Measurements from ENCODE around the gene NAALADL2.

Gene NAALADL2

DNA sequence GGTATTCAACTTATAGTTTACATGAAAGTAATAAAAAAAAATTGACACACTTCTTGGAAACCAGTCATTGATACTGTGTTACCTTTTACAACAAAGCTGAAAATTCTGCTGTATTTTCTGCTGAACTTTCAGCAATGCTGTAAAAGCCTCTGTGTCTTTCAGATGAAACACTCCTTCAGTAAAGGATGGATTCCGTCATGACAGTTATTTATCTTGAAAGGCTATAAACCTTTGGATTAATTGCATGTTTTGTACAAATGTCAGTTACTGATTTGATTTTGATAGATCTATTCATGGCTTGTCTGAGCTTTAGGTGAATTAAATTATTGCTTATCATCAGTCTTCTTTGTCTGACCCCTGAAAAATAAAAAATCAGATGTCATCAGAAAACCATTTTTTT lies 355.1 kb downstream of the NAALADL2 start:
- no peak overlapping the region for H3K4me3 Mint-ChIP-seq
- no peaks in the 10 kb centered on the region for H3K36me3 Mint-ChIP-seq (ENCODE audit: low read depth)
- H3K27ac Mint-ChIP-seq: no peak overlapping the region
- no peaks in the 10 kb centered on the region for H3K9me3 Mint-ChIP-seq
- H3K4me1 Mint-ChIP-seq (ENCODE audit: low read depth): no peaks in the 10 kb centered on the region
- H3K27me3 Mint-ChIP-seq (ENCODE audit: low read depth): no peaks in the 10 kb centered on the region
- DNase-seq (ENCODE audit: low spot score): no peak

GRCh38 chr3:175215833-175216232 lies 356.7 kb downstream of the NAALADL2 start:
- Mint-ChIP-seq H3K27me3 (ENCODE audit: low read depth) (no peaks in the 10 kb centered on the region), H3K4me3 (no peak overlapping the region), H3K36me3 (ENCODE audit: low read depth) (no peaks in the 10 kb centered on the region), H3K4me1 (ENCODE audit: low read depth) (no peaks in the 10 kb centered on the region), H3K9me3 (no peaks in the 10 kb centered on the region), H3K27ac (no peak overlapping the region)
- no peak for DNase-seq (ENCODE audit: low spot score)

DNA sequence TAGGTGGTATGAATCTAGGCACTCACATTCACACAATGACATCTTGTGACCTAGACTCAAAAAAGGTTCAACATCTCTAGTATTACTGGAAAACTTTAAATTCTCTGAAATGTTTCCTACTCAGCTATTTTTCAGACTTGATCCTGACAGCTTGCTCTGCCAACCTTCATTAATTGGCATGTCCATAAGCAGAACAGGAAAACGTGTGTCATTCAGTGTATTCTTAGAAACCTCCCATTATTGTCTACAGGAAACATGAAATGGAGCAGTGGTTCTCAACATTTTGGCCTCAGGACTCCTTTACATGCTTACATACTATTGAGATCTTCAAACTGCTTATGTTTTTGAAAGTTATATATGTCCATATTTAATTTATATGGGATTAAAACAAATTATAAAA lies 363.2 kb downstream of the NAALADL2 start:
- no peak overlapping the region for H3K27ac Mint-ChIP-seq
- no peak for DNase-seq (ENCODE audit: low spot score)
- H3K4me1 Mint-ChIP-seq (ENCODE audit: low read depth): no peaks in the 10 kb centered on the region
- no peak overlapping the region for H3K4me3 Mint-ChIP-seq
- no peaks in the 10 kb centered on the region for H3K9me3 Mint-ChIP-seq
- no peaks in the 10 kb centered on the region for H3K27me3 Mint-ChIP-seq (ENCODE audit: low read depth)
- no peaks in the 10 kb centered on the region for H3K36me3 Mint-ChIP-seq (ENCODE audit: low read depth)

DNA sequence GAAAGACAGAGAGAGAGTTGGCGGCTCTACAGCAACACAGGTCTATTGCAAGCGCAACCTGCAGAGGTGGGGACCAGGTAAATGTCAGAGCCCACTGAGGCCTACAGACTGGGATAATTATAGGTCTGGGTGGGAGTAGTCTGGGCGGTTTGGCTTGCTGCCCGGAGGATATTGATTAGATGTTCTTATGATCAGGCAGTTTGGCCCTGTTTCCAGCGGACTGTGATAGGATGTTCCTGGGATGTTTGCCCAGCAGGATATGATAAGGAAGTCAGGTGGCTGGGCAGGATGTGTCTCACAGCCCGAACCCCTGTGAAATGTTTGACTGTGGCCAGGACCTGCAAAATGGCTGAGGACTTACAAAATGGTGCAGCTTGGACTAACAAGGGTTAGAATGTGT lies 364.9 kb downstream of the NAALADL2 start:
- Mint-ChIP-seq H3K27me3 (ENCODE audit: low read depth) (no peaks in the 10 kb centered on the region), H3K36me3 (ENCODE audit: low read depth) (no peaks in the 10 kb centered on the region), H3K4me1 (ENCODE audit: low read depth) (no peaks in the 10 kb centered on the region), H3K4me3 (no peak overlapping the region), H3K9me3 (no peaks in the 10 kb centered on the region), H3K27ac (no peak overlapping the region)
- no peak for DNase-seq (ENCODE audit: low spot score)

GRCh38 chr3:175226444-175226843 lies 367.3 kb downstream of the NAALADL2 start:
- H3K4me3 Mint-ChIP-seq: no peak overlapping the region
- no peak for DNase-seq (ENCODE audit: low spot score)
- H3K4me1 Mint-ChIP-seq (ENCODE audit: low read depth): no peaks in the 10 kb centered on the region
- no peaks in the 10 kb centered on the region for H3K36me3 Mint-ChIP-seq (ENCODE audit: low read depth)
- H3K27me3 Mint-ChIP-seq (ENCODE audit: low read depth): no peaks in the 10 kb centered on the region
- no peak overlapping the region for H3K27ac Mint-ChIP-seq
- H3K9me3 Mint-ChIP-seq: no peaks in the 10 kb centered on the region

DNA sequence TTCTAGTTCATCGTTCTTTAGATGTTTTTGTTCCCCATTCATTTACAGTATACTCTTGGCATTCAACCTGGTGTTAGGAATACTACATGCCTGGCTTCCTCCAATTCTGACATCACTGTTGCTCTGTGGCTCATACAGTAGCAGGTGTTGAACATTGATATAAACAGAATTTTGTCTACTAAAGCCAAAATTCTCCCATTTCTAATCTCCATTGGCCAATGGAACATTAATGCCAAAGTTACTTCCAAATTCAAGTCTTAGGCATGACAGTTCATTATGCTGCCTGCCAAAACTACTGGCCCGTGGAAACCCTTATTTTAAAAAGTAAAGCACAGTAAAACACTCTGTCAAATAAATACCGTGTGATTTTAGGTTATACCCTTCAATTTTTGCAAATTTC lies 368.0 kb downstream of the NAALADL2 start:
- no peak for DNase-seq (ENCODE audit: low spot score)
- Mint-ChIP-seq H3K9me3 (no peaks in the 10 kb centered on the region), H3K4me1 (ENCODE audit: low read depth) (no peaks in the 10 kb centered on the region), H3K27me3 (ENCODE audit: low read depth) (no peaks in the 10 kb centered on the region), H3K36me3 (ENCODE audit: low read depth) (no peaks in the 10 kb centered on the region), H3K27ac (no peak overlapping the region), H3K4me3 (no peak overlapping the region)

DNA sequence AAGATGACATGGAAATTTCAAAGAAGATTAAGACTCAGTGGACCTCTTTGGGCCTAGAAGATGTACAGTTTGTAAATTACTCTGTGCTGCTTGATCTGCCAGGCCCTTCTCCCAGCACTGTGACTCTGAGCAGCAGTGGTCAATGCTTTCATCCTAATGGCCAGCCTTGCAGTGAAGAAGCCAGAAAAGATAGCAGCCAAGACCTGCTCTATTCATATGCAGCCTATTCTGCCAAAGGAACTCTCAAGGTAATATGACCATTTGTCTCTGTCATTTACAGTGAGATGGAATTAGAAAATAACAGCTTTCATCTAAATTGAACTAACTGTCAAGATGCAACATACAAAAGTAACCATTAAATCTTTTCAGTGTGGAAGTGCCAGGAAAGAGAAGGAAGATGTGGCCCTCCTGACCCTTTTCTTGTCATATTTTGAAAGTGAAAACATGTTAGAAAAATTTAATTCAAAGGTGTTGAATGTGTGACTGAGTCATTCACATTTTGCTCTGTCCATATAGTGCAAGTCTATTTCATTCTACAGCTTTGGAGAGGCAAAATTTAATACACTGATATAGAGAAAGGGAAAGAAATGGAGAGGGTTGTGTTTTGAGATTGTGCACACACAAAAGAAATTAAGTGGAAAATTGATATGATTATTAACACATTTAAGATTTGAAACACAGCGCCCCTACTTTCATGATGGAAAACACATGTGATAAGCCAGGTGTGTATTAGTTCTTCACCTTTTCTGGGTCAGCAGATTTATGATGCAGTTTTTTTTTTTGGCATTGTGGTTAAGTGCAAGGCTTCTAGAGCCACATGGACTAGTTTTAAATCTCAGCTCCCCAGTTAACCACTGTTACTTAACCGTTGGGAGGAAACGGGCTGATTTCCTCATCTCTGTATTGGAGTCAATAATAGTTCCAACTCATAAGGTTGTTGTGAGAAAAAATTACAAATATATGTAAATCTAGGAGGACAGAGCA lies 375.1 kb downstream of the NAALADL2 start:
- no peak for DNase-seq (ENCODE audit: low spot score)
- Mint-ChIP-seq H3K27me3 (ENCODE audit: low read depth) (no peaks in the 10 kb centered on the region), H3K36me3 (ENCODE audit: low read depth) (no peaks in the 10 kb centered on the region), H3K27ac (no peak overlapping the region), H3K9me3 (no peaks in the 10 kb centered on the region), H3K4me1 (ENCODE audit: low read depth) (no peaks in the 10 kb centered on the region), H3K4me3 (no peak overlapping the region)

DNA sequence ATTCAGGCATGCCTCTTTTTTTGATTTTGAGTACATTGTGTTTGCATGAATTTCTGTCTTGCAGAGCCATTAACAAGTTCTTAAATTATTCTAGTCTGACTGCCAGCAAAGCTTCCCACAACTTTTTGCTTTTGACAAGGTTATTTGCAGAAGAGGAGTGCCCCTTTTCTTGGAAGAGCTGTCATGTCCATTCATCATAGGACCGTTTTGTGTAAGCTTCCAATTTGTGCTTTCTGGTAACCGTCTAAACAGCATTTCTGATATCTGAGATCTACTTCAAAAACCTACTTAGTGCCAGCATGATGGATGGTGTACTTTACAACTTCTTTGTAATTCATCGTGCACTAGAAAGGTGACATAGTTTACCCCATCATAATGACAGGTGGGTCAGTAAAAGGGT lies 379.7 kb downstream of the NAALADL2 start:
- Mint-ChIP-seq H3K27me3 (ENCODE audit: low read depth) (no peaks in the 10 kb centered on the region), H3K36me3 (ENCODE audit: low read depth) (no peaks in the 10 kb centered on the region), H3K4me1 (ENCODE audit: low read depth) (no peaks in the 10 kb centered on the region), H3K27ac (no peak overlapping the region), H3K4me3 (no peak overlapping the region), H3K9me3 (no peaks in the 10 kb centered on the region)
- no peak for DNase-seq (ENCODE audit: low spot score)

- no peak overlapping the region for H3K4me3 Mint-ChIP-seq
- no peaks in the 10 kb centered on the region for H3K36me3 Mint-ChIP-seq (ENCODE audit: low read depth)
These were observed 381.8 kb downstream of the NAALADL2 start for GRCh38 chr3:175240921-175241320.

GRCh38 chr3:175242243-175242642 lies 383.1 kb downstream of the NAALADL2 start:
- H3K27ac Mint-ChIP-seq: no peak overlapping the region
- no peak overlapping the region for H3K4me3 Mint-ChIP-seq
- no peak for DNase-seq (ENCODE audit: low spot score)
- no peaks in the 10 kb centered on the region for H3K4me1 Mint-ChIP-seq (ENCODE audit: low read depth)
- no peaks in the 10 kb centered on the region for H3K27me3 Mint-ChIP-seq (ENCODE audit: low read depth)
- no peaks in the 10 kb centered on the region for H3K36me3 Mint-ChIP-seq (ENCODE audit: low read depth)
- H3K9me3 Mint-ChIP-seq: no peaks in the 10 kb centered on the region

More at GRCh38 chr3:175240921-175241320, 381.8 kb downstream of the NAALADL2 start:
- Mint-ChIP-seq H3K27ac (no peak overlapping the region), H3K4me1 (ENCODE audit: low read depth) (no peaks in the 10 kb centered on the region), H3K27me3 (ENCODE audit: low read depth) (no peaks in the 10 kb centered on the region), H3K9me3 (no peaks in the 10 kb centered on the region)
- no peak for DNase-seq (ENCODE audit: low spot score)

DNA sequence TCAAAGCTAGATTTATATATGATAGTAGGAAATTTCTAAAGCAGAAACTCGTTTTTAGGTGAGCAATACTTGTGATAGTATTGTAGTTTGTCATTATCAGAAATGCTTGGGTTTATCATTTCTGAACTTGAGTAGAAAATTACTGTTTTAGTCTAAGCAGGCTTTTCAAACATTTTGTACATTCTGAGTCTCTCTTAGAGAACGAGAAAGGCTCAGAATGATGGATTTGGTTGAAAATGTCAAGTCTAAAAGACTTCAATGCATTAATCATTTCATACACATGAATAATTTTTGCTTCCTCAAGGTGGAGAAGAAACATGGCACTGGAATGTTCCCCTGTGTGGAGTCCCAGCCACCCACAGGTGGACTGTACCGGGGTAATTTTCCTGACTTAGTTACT lies 387.1 kb downstream of the NAALADL2 start:
- DNase-seq (ENCODE audit: low spot score): no peak
- no peaks in the 10 kb centered on the region for H3K4me1 Mint-ChIP-seq (ENCODE audit: low read depth)

DNA sequence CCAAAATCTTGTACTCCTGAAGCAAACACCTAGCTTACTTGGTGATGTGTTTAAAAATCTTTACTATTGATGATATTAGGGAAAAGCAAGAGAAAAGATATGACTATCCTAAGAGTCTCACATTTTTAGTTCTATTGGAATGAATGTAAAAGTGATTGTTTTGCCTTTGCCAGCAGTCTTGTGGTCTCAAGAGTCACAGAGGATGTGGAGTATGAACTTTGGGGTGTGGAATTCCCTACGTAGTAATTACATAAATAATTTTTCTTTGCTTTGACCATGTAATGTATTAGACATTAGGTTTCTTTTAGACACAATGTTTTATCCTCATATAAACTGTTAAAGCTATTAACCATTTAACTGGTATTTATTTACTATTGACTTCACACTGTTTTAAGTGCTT lies 387.6 kb downstream of the NAALADL2 start:
- DNase-seq (ENCODE audit: low spot score): no peak
- Mint-ChIP-seq H3K9me3 (no peaks in the 10 kb centered on the region), H3K4me3 (no peak overlapping the region), H3K27me3 (ENCODE audit: low read depth) (no peaks in the 10 kb centered on the region), H3K27ac (no peak overlapping the region), H3K4me1 (ENCODE audit: low read depth) (no peaks in the 10 kb centered on the region), H3K36me3 (ENCODE audit: low read depth) (no peaks in the 10 kb centered on the region)

More for the DNA sequence above, 387.1 kb downstream of the NAALADL2 start:
- Mint-ChIP-seq H3K9me3 (no peaks in the 10 kb centered on the region), H3K27me3 (ENCODE audit: low read depth) (no peaks in the 10 kb centered on the region), H3K36me3 (ENCODE audit: low read depth) (no peaks in the 10 kb centered on the region), H3K4me3 (no peak overlapping the region), H3K27ac (no peak overlapping the region)

DNA sequence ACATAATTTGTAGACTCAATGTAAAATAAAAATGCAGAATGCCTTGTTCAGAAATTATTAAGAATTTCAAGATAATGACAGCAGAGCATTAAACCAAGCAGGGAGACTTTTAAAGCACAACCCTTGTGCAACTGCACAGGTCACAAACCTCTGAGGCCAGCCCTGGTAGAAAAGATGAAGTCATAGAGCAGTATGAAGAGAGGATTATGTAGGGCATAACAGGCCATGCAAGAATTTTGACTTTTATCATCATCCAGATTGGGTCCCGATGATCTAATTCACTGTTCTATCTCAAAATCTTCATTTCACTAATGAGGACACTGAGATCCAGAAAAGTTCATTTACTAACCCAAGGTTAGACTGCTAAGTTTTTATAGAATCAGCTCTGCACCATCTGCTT lies 388.5 kb downstream of the NAALADL2 start:
- no peak overlapping the region for H3K27ac Mint-ChIP-seq
- H3K4me3 Mint-ChIP-seq: no peak overlapping the region
- no peaks in the 10 kb centered on the region for H3K4me1 Mint-ChIP-seq (ENCODE audit: low read depth)
- no peak for DNase-seq (ENCODE audit: low spot score)
- no peaks in the 10 kb centered on the region for H3K36me3 Mint-ChIP-seq (ENCODE audit: low read depth)
- no peaks in the 10 kb centered on the region for H3K9me3 Mint-ChIP-seq
- H3K27me3 Mint-ChIP-seq (ENCODE audit: low read depth): no peaks in the 10 kb centered on the region

- no peaks in the 10 kb centered on the region for H3K27me3 Mint-ChIP-seq (ENCODE audit: low read depth)
- no peaks in the 10 kb centered on the region for H3K4me1 Mint-ChIP-seq (ENCODE audit: low read depth)
- DNase-seq (ENCODE audit: low spot score): no peak
- H3K27ac Mint-ChIP-seq: no peak overlapping the region
- H3K4me3 Mint-ChIP-seq: no peak overlapping the region
- H3K9me3 Mint-ChIP-seq: no peaks in the 10 kb centered on the region
- no peaks in the 10 kb centered on the region for H3K36me3 Mint-ChIP-seq (ENCODE audit: low read depth)
These were observed 389.7 kb downstream of the NAALADL2 start for GRCh38 chr3:175248832-175249231.

DNA sequence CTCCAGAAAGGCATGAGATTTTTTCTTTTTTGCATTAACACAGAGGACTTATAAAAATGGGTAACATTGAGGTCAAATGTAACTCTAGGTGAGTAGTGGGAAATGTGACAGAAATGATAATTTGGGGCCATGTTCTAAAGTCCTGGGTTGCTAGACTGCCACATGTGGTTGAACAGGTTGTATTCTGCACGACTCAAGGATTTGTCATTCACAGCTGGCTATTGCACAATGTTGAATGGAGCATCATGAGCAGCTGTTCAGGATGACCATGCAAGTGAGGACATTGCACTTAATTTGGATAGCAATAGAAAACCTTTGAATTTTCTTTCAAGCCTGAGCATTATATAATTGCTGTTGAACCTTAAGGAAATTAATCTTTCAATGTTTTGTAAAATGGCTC lies 396.6 kb downstream of the NAALADL2 start:
- no peak for DNase-seq (ENCODE audit: low spot score)
- Mint-ChIP-seq H3K27ac (no peak overlapping the region), H3K9me3 (no peaks in the 10 kb centered on the region), H3K27me3 (ENCODE audit: low read depth) (no peaks in the 10 kb centered on the region), H3K4me1 (ENCODE audit: low read depth) (no peaks in the 10 kb centered on the region), H3K36me3 (ENCODE audit: low read depth) (no peaks in the 10 kb centered on the region), H3K4me3 (no peak overlapping the region)

Measured in T-helper 2 cell treated with Interferon-gamma antibody and Interleukin-4, amounts not matched to agents 5 μg/mL and 100 μg/mL, for 36 hours (primary cell).